A673 (cell line): ENCODE data around the gene TNFRSF4. TPM values are rescaled to one million over a fixed set of nuclear protein-coding genes. Genes with fewer than 3 reads are reported as not detected.

Experiments
- BruUV-seq: library from RNA; stranded (reverse); fragments of 400-500 nt; replicated peaks from 2 replicates; lab custom pipeline; 2021; lab: Mats Ljungman, UMichigan
- CTCF ChIA-PET: fragments of 300-600 bp; sonication (Branson Sonifier 250); formaldehyde crosslinking; loops from one replicate; lab custom pipeline; 2022; ENCODE audit warnings: antibody characterized with exemption; lab: Charles Lee
- POLR2A ChIA-PET: fragments of 300-600 bp; sonication (Branson Sonifier 250); formaldehyde crosslinking; loops from one replicate; lab custom pipeline; 2022; ENCODE audit warnings: antibody characterized with exemption; ENCODE audit not compliant: low non-redundant PET; lab: Charles Lee
- DNase-seq: peaks from one replicate; pipeline ENCODE4 v3.0.0-alpha.2; 2015; ENCODE audit warnings: low spot score
- H3K27ac ChIP-seq: fragments of 200-600 bp; sonication (generic); 2 replicates; pipeline ENCODE4 v1.5.1; 2016; ENCODE audit warnings: mixed run types, low read depth, mild to moderate bottlenecking, mixed read lengths, antibody characterized with exemption, low read length; ENCODE audit not compliant: poor library complexity, severe bottlenecking
- H3K27me3 ChIP-seq: fragments of 200-600 bp; sonication (generic); replicated peaks from 2 replicates; pipeline ENCODE4 v1.6.1; 2017; ENCODE audit warnings: mixed run types, low read depth, mild to moderate bottlenecking, mixed read lengths, antibody characterized with exemption, low read length; ENCODE audit not compliant: insufficient read depth, poor library complexity
- H3K36me3 ChIP-seq: fragments of 200-600 bp; sonication (generic); 2 replicates; pipeline ENCODE4 v1.6.1; 2016; ENCODE audit warnings: mixed run types, mild to moderate bottlenecking, mixed read lengths, antibody characterized with exemption, low read length; ENCODE audit not compliant: insufficient read depth, poor library complexity, severe bottlenecking
- H3K4me1 ChIP-seq: fragments of 200-600 bp; sonication (generic); 2 replicates; pipeline ENCODE4 v1.6.1; 2017; ENCODE audit warnings: mixed run types, mild to moderate bottlenecking, mixed read lengths, antibody characterized with exemption, low read length; ENCODE audit not compliant: insufficient read depth, poor library complexity, severe bottlenecking
- H3K4me3 ChIP-seq: fragments of 200-600 bp; sonication (generic); 2 replicates; pipeline ENCODE4 v1.5.1; 2016; ENCODE audit warnings: low read depth, mixed run types, mild to moderate bottlenecking, mixed read lengths, low read length; ENCODE audit not compliant: poor library complexity, severe bottlenecking
- H3K9me3 ChIP-seq: fragments of 200-600 bp; sonication (generic); 2 replicates; pipeline ENCODE4 v1.6.1; 2016; ENCODE audit warnings: mixed run types, low read depth, mild to moderate bottlenecking, mixed read lengths, antibody characterized with exemption, low read length; ENCODE audit not compliant: poor library complexity, severe bottlenecking
- EZH2 ChIP-seq: fragments of 200-600 bp; sonication (generic); IDR thresholded peaks from 2 replicates; pipeline ENCODE4 v1.6.1; 2017; ENCODE audit warnings: borderline replicate concordance, low read depth, mild to moderate bottlenecking, mixed read lengths, antibody characterized with exemption, low read length; ENCODE audit not compliant: poor library complexity, severe bottlenecking
- intact Hi-C: fragments of 100-400 bp; cut with micrococcal nuclease; formaldehyde crosslinking; loops from one replicate; pipeline ENCODE4 v1.10.0; 2022; ENCODE audit not compliant: unreplicated experiment
- total RNA-seq: library from RNA; stranded (reverse); gene quantifications from 2 replicates; pipeline ENCODE4 v1.2.3, GENCODE V29; 2021
- TF ChIP-seq, protein P1 (sequence below): fragments of 300-800, 200-600 bp; sonication (generic); conservative IDR thresholded peaks from 2 replicates; pipeline ENCODE4 v1.5.1; 2017; ENCODE audit warnings: low read depth, mild to moderate bottlenecking, antibody characterized with exemption, low read length, moderate library complexity, mixed read lengths

The TNFRSF4 gene
- total RNA-seq, 1 experiment from 2014 or later: 0.80 TPM

DNA sequence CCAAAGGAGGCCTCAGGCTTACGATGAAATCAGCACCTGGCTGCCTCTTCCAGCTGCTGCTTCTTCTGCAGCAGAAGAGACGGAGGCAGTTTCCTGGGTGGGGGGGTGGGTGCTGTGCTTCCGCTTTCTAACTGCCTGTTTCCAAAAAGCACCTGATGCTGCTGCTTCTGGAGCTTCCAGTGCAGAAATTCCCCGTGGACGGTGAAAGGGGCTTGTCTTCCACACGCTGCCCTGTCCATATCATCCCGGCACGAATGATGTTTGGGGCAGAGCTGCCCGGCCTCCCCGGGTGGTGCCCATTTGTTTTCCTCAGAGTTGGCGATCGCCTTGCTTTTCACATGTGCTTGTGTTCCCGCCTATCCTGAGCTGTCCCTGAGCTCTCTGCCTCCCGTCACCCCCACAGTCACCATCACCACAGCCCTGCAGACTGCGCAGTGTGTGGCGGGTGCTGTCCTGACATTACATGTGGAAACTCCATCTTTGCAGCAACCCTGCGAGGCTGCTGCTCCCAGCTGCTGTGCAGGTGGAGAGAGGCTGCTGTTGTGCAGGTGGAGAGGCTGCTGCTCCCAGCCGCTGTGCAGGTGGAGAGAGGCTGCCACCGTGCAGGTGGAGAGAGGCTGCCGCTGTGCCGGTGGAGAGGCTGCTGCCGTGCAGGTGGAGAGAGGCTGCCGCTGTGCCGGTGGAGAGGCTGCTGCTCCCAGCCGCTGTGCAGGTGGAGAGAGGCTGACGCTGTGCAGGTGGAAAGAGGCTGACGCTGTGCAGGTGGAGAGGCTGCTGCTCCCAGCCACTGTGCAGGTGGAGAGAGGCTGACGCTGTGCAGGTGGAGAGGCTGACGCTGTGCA is 38.5 kb downstream of the TNFRSF4 start:
- ChIA-PET POLR2A (no interaction called here), CTCF (no interaction called here)
- H3K27me3 ChIP-seq: no peaks in the 10 kb centered on the region
- H3K27ac ChIP-seq: no peak overlapping the region
- H3K36me3 ChIP-seq: no peaks in the 10 kb centered on the region
- no TSS peak for BruUV-seq
- H3K4me3 ChIP-seq: no peak overlapping the region
- no peak for DNase-seq
- peaks cover 16% of the 10 kb centered on the region for H3K4me1 ChIP-seq
- intact Hi-C loops: no loop called here
- TF ChIP-seq, protein P1, sequence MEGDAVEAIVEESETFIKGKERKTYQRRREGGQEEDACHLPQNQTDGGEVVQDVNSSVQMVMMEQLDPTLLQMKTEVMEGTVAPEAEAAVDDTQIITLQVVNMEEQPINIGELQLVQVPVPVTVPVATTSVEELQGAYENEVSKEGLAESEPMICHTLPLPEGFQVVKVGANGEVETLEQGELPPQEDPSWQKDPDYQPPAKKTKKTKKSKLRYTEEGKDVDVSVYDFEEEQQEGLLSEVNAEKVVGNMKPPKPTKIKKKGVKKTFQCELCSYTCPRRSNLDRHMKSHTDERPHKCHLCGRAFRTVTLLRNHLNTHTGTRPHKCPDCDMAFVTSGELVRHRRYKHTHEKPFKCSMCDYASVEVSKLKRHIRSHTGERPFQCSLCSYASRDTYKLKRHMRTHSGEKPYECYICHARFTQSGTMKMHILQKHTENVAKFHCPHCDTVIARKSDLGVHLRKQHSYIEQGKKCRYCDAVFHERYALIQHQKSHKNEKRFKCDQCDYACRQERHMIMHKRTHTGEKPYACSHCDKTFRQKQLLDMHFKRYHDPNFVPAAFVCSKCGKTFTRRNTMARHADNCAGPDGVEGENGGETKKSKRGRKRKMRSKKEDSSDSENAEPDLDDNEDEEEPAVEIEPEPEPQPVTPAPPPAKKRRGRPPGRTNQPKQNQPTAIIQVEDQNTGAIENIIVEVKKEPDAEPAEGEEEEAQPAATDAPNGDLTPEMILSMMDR: no peak
- TF ChIP-seq EZH2: no peak
- H3K9me3 ChIP-seq: no peaks in the 10 kb centered on the region

DNA sequence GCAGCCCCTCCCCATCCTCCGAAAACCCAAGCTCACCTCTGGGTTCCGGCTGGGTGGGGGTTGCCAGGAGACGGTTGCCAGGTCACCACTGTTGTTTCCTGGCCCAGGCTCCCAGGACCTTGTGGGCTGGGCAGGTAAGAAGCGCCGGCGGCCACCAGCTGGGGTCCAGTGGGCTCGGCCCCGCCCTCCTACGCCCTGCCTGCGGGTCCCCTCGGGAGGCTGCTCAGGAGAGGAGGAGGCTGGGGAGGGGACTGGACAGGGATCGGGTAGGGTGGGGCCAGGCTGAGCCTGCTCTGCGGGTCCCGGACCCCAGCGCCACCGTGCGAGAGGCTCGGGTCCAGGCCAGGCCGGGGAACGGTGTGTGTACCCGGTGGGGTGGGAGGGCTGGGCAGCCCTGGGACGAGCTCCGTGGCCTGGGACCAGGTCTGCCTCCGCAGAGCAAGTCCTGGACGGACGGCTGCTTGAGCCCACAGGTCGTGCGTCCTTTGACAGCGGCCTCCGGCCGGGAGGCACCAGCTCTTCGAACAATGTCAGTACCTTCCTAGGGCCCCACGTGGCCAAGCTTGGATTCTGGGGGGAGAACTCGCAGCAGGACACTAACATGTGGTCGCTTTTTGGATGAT is 40.0 kb downstream of the TNFRSF4 start, which contains the start of gene TTLL10:
Gene TTLL10 (plus strand): TSS at position 88 of the 623 bp plus-strand sequence. CDS start 5,336 bp downstream, outside the sequence.
- no peak within 1 kb of the TSS for H3K4me3 ChIP-seq
- H3K27ac ChIP-seq: no peak within 1 kb of the TSS
- intact Hi-C loops: loop anchor here (5.0 kb wide), 1 partner anchor 43 kb away; no protein-coding TSS in a partner anchor
- H3K9me3 ChIP-seq: no peaks in the 10 kb centered on the region
- CTCF ChIA-PET: no interaction called here
- no peaks in the 10 kb centered on the region for H3K27me3 ChIP-seq
- POLR2A ChIA-PET: no interaction called here
- H3K4me1 ChIP-seq: peaks cover 30% of the 10 kb centered on the region
- no peaks in the 10 kb centered on the region for H3K36me3 ChIP-seq
- BruUV-seq: no TSS peak
- TF ChIP-seq, protein P1: no peak
- no peak for TF ChIP-seq EZH2
- no peak for DNase-seq

DNA sequence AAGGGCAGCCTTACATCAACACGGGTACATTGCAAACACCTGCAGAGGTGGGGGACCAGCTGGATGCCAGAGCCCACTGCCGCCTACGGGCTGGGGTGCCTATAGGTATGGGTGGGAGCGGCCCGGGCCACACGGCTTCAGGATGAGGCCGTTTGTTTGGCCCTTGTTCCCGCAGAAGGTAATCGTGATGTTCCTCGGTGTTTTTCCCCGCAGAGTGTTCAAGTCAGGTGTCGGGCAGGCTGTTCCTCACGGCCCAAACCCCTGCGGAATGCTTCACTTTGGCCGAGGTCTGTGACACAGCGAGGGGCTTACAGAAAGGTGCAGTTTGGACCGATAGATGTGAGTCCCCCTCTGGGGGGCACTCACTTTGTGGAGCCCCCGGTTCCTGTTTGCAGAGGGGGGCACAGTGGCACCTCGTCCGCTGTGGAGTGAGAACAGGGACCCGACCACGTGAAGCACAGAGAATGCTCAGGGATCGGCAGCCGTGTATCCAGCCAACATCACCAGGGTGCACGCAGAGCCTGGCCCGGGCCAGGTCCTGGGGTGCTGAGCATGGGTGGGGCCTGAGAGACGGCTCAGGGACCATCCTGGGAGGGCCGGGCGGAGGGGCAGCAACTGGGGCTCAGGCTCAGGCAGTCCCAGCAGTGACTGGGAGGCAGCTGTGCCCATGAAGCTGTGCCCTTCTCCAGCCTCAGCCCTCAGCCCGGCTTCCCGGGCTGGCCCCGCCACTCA is 40.7 kb downstream of the TNFRSF4 start:
- Histone ChIP-seq H3K4me3 (no peak overlapping the region), H3K9me3 (no peaks in the 10 kb centered on the region), H3K4me1 (peaks cover 30% of the 10 kb centered on the region), H3K27ac (no peak overlapping the region), H3K36me3 (no peaks in the 10 kb centered on the region), H3K27me3 (no peaks in the 10 kb centered on the region)
- intact Hi-C loops: loop anchor here (5.0 kb wide), 1 partner anchor 44 kb away; no protein-coding TSS in a partner anchor
- no TSS peak for BruUV-seq
- no peak for DNase-seq
- CTCF ChIA-PET: no interaction called here
- TF ChIP-seq, protein P1: no peak
- TF ChIP-seq EZH2: no peak
- POLR2A ChIA-PET: no interaction called here
